GM12875 (cell line): ENCODE data around the gene COX5B.

Experiments used
- H3K4me3 ChIP-seq: one replicate; pipeline ENCODE4 v1.5.1; 2011; ENCODE audit warnings: low read depth, low read length, control low read depth
- CTCF ChIP-seq: IDR thresholded peaks from 2 replicates; pipeline ENCODE4 v1.5.1; 2011; ENCODE audit warnings: low read depth, mild to moderate bottlenecking, control low read depth, inconsistent platforms, low read length, moderate library complexity, borderline replicate concordance; ENCODE audit not compliant: insufficient read depth

COX5B gene

GRCh38 chr2:97644023-97644717 is 1.7 kb upstream of the COX5B start:
- H3K4me3 ChIP-seq, result no peak overlapping the region
- TF ChIP-seq CTCF, result no peak

- H3K4me3 ChIP-seq, result peak overlapping the region; percentile 92
- no peak for TF ChIP-seq CTCF
Observed at GRCh38 chr2:97645112-97645694, 659 bp upstream of the COX5B start.

GRCh38 chr2:97646977-97647376 is 1.1 kb downstream of the COX5B start:
- H3K4me3 ChIP-seq, result peak overlapping the region; percentile 92

GRCh38 chr2:97651114-97651513 is 5.3 kb downstream of the COX5B start:
- H3K4me3 ChIP-seq, result no peak overlapping the region
- no peak for TF ChIP-seq CTCF

More at GRCh38 chr2:97646977-97647376, 1.1 kb downstream of the COX5B start:
- TF ChIP-seq CTCF, result no peak

GRCh38 chr2:97653473-97653872 is 7.6 kb downstream of the COX5B start:
- no peak overlapping the region for H3K4me3 ChIP-seq
- TF ChIP-seq CTCF, result no peak

GRCh38 chr2:97653874-97654273 is 8.0 kb downstream of the COX5B start:
- H3K4me3 ChIP-seq, result no peak overlapping the region
- no peak for TF ChIP-seq CTCF

- no peak for TF ChIP-seq CTCF
- no peak overlapping the region for H3K4me3 ChIP-seq
Observed at GRCh38 chr2:97654309-97654708, 8.4 kb downstream of the COX5B start.
